ENCODE data around the gene AMD1. TPM values are rescaled to one million over a fixed set of nuclear protein-coding genes. Genes with fewer than 3 reads are reported as not detected.

AMD1 gene
- total and polyA plus RNA-seq, 12 donors = 34.2 to 101 (median 53.3) TPM

- Histone ChIP-seq H3K27ac (no peak overlapping the region), H3K36me3 (no peaks in the 10 kb centered on the region), H3K4me1 (peaks cover 0 to 8% (median 0%) of the 10 kb centered on the region in 9 donors), H3K4me3 (no peak overlapping the region), H3K9me3 (no peaks in the 10 kb centered on the region), H3K27me3 (no peaks in the 10 kb centered on the region)
- TF ChIP-seq CTCF (IDR thresholded peaks at IDR 0.05) = no peak
- 86 to 91% methylated on average over 8 of the region's 8 CpGs for WGBS, 2 donors
- ATAC-seq (no peak), DNase-seq (no peak)
- intact Hi-C loops (cut with DNase I) = loop anchor here in 3 of 10 donors (5.0 to 10.0 kb wide), 3 partner anchors 65 to 242 kb away; partner anchors contain the start of gene AMD1 (in 1 of the 3)
Observed at GRCh38 chr6:110939429-110940200, 65.0 kb downstream of the AMD1 start.

- Histone ChIP-seq H3K9me3 (no peaks in the 10 kb centered on the region), H3K36me3 (no peaks in the 10 kb centered on the region), H3K4me1 (peaks cover 0 to 14% (median 0%) of the 10 kb centered on the region in 9 donors), H3K27ac (no peak overlapping the region), H3K27me3 (no peaks in the 10 kb centered on the region), H3K4me3 (no peak overlapping the region)
- peak in 1 of 8 donors; percentile 57 for ATAC-seq
- no peak for TF ChIP-seq CTCF (IDR thresholded peaks at IDR 0.05)
- intact Hi-C loops (cut with DNase I) = loop anchor here in 6 of 10 donors (5.0 to 10.0 kb wide), 4 partner anchors 70 to 417 kb away; partner anchors contain the start of gene AMD1 (in 1 of the 6)
- 89 to 95% methylated on average over 1 of the region's 1 CpG for WGBS, 2 donors
- no peak for DNase-seq
Observed at GRCh38 chr6:110944681-110945151, 70.1 kb downstream of the AMD1 start.

Other genes starting within 250 kb of the AMD1 start
- 10 to 100 TPM in 3 of 10 donors, 1 to 10 TPM in 7; 4.6 to 13.0 (median 8.7) TPM for gene CDK19, start 59.3 kb upstream of the AMD1 start, total RNA-seq
- 1 to 10 TPM; 3.9 to 4.1 TPM for gene CDK19, start 59.3 kb upstream of the AMD1 start, polyA plus RNA-seq
- gene GTF3C6, start 83.9 kb downstream of the AMD1 start, total RNA-seq = 100 to 1,000 TPM in 8 of 10 donors, 10 to 100 TPM in 2; 96.0 to 128 (median 107) TPM
- 100 to 1,000 TPM in 1 of 2 donors, 10 to 100 TPM in 1; 95.9 to 102 TPM for gene GTF3C6, start 83.9 kb downstream of the AMD1 start, polyA plus RNA-seq
- 10 to 100 TPM; 16.7 to 29.8 (median 22.0) TPM for gene RPF2, start 107.3 kb downstream of the AMD1 start, total RNA-seq
- gene RPF2, start 107.3 kb downstream of the AMD1 start, polyA plus RNA-seq = 10 to 100 TPM; 29.7 to 39.2 TPM
- gene SLC16A10, start 212.7 kb downstream of the AMD1 start, total RNA-seq = 1 to 10 TPM; 3.1 to 8.1 (median 7.2) TPM
- 1 to 10 TPM; 1.4 to 2.5 TPM for gene SLC16A10, start 212.7 kb downstream of the AMD1 start, polyA plus RNA-seq